ENCODE measurements around the gene ZNF513. TPM values are rescaled to one million over a fixed set of nuclear protein-coding genes. Genes with fewer than 3 reads are reported as not detected.
"Not testable (repeated sequence)": the region's sequence is repeated elsewhere in the genome, so short reads cannot be mapped to it uniquely, and the experiment has no call there.

The ZNF513 gene
- total RNA-seq, 1 donor from 2014 or later, result 10.0 TPM

DNA sequence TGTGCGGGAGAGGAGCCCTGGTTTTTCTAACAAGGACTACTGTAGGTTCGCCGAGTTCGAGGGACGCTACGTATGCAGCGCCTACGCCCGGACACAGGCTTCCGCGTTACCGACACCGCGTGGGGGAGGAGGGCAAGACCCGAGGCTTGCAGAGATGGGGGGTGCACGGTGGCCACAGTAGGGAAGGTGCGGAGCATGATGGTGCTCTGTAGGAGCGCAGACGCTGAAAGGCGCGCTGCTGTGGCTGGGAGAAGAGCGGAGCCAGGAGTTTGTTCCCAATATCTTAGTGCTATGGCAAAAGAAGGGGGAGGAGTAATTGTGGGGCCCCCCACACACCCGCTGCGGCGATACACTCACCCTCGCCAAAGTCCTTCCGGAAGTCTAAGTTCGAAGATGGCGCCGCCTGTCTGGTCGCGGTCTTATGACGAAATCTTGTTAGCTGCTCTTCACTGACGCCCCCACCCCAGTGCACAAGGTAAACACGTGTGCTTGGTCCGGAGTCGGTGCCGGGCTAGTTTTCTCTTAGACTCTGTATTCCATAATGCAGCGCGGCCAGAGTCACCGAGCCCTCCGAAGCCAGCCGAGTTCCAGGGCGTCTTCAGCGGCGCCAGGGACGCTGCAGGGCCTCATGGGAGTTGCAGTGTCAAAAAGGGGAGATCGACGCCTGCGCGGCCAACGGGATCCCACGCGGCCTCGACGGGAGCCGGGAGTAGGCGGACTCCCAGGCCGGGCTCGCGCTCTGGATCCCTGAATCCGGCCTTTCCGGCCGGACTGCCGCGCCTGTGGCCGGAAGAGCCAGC lies 24.0 kb downstream of the ZNF513 start, which contains the start of gene GTF3C2:
GTF3C2 (minus strand) TSS at position 383 of the 800 bp plus-strand sequence. CDS start 13,210 bp downstream, outside the sequence.
- DNase-seq (ENCODE audit: extremely low read depth, low read depth, low spot score), result peak; percentile 85

DNA sequence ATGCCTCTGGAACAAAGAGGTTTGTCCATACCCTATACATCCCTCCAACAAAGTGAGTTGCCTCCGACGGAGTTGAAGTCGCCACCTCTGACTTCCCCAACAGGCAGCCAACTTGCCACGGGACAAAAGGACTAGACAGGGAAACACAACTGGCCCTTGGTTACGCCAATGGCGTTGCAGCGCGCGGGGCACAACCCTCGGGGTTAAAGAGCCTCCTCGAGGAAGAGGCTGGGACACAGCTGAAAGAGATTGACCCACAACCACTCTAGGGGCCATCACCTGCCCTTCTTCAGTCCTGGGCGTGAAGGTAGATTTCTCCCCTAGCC lies 24.5 kb downstream of the ZNF513 start:
- DNase-seq (ENCODE audit: extremely low read depth, low read depth, low spot score), result no peak

DNA sequence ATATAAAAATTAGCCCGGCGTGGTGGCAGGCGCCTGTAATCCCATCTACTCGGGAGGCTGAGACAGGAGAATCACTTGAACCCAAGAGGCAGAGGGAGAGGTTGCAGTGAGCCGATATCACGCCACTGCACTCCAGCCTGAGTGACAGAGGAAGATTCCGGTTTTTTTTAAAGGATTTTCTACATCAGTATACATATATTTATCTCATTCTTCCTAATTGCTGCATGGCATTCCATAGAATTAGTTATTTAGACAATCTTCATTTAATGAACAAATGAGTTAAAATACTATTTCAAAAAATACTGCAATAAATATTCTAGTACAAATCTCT lies 26.0 kb downstream of the ZNF513 start:
- DNase-seq (ENCODE audit: extremely low read depth, low read depth, low spot score), result no peak

DNA sequence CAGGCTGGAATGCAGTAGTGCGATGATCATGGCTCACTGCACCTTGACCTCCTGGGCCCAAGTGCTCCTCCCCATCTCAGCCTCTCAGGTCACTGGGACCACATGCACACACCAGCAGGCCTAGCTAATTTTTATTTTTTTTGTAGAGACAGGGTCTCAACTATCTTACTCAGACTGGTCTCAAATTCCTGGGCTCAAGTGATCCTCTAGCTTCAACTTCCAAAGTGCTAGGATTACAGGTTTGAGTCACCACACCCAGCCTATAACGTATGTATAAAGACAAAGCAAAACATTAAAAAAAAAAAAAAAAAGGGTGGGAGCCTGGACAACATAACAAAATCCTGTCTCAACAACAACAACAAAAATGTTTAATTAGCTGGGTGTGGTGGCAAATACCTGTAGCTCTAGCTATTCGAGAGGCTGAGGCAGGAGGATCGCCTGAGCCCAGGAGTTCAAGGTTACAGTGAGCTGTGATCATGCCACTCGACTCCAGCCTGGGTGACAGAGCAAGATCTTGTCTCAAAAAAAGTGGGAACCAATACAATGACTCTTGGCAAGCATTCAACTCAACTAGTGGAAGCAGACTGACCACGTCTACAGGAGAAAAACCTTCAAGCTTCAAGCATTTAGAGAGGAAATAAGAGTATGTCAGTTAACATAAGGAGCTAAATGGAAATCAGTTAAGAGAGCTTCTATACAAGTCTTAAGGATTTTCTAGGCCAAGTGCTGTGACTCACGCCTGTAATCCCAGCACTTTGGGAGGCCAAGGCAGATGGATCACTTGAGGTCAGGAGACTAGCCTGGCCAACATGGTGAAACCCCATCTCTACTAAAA lies 26.6 kb downstream of the ZNF513 start:
- no peak for DNase-seq (ENCODE audit: extremely low read depth, low read depth, low spot score)

DNA sequence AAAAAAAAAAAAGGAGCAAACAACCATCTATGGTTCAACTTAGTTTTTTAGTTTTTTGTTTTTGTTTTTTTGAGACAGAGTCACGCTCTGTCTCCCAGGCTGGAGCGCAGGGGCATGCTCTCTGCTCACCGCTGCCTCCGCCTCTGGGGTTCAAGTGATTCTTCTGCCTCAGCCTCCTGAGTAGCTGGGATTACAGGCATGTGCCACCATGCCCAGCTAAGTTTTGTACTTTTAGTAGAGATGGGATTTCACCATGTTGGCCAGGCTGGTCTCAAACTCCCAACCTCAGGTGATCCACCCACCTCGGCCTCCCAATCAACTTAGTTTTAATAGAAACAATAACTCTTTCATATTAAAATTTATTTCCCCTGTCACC lies 27.2 kb downstream of the ZNF513 start:
- not testable (repeated sequence) for DNase-seq (ENCODE audit: extremely low read depth, low read depth, low spot score)

DNA sequence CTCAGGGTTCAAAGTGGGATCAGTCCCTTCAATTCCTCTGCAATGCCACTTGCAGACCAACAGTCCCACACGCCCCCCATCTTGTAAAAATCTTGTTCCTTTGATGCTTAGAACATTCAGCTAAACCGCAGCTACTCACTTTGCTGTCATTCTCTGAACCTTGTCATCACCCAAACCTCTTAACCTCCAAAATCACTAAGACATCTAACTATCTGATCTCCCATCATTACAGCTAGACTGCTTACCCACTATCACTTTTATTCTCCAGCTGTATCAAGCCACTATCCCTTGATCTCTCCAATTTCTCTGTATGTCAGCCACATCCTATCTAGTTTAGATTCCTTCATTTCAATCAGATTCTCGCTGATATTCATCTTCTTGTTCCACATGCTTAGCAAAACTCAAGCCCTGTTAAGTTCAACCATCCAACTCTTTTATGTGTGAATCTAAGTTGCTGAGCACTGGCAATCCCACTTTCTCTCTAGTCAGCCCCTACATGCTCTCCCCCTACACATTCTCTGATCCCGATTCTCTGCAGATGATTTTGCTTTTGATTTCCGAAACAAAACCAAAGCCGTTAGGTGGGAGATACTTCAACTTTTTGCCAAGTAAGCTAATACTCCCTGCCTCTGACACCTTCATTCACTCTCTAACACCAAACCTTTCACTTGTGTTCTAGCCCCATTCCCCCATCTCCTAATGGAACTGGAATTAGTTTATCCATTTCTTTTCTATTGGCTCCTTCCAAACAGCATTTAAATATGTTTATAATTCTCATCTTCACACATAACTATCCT lies 28.5 kb downstream of the ZNF513 start:
- no peak for DNase-seq (ENCODE audit: extremely low read depth, low read depth, low spot score)

DNA sequence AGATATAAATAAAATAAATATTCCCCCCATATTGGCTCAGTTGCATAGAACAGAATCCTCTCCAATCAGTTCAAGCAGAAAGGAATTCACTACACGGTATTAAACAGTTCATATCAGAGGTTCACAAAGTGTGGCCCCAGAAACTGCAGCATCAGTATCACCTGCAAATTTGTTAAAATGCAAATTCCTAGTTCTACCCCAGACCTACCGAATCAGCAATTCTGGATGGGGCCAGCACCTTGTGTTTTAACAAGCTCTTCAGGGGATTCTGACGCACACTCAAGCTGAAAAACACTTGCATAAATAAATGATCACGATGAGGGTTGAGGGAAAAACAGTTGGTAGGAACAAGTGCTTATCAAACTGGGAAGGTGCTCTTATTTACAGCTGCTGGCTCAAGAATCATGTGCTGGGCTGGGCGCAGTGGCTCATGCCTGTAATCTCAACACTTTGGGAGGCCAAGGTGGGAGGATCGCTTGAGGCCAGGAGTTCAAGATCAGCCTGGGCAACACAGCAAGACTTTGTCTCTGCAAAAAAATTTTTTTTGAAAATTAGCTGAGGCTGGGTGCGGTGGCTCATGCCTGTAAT lies 30.3 kb downstream of the ZNF513 start:
- DNase-seq (ENCODE audit: extremely low read depth, low read depth, low spot score), result no peak

DNA sequence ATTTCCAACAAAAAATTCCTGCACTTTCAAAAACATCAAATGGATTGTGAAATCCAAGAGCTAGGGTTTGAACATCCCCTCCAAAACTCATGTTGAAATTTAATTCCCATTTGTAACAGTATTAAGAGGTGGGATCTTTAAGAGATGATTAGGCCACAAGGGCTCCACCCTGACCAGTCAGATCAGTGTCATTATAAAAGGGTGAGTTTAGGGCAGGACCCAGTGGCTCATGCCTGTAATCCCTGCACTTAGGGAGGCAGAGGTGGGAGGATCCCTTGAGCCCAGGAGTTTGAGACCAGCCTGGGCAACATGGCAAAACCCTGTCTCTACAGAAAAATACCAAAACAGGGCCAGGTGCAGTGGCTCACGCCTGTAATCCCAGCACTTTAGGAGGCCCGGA lies 32.9 kb downstream of the ZNF513 start:
- no peak for DNase-seq (ENCODE audit: extremely low read depth, low read depth, low spot score)

DNA sequence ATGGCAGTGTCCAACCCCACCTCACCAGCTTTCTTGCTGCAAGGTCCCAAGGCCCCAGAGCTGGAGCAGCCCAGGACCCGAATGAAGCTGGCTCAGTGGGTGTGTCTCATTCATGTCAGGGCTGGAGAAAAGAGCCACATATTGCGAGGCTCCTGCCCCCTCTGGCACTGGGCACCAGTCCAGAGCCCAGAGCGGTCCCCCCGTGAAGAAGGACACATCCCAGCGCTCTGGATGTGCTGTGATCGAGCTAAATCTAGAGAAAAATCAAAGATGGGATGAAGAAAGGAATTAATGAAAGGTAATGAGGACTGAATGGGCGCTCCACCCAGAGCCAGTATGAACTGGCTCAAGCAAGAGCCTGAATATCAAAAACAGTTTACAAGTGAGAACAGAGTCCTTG lies 44.4 kb downstream of the ZNF513 start:
- no peak for DNase-seq (ENCODE audit: extremely low read depth, low read depth, low spot score)

DNA sequence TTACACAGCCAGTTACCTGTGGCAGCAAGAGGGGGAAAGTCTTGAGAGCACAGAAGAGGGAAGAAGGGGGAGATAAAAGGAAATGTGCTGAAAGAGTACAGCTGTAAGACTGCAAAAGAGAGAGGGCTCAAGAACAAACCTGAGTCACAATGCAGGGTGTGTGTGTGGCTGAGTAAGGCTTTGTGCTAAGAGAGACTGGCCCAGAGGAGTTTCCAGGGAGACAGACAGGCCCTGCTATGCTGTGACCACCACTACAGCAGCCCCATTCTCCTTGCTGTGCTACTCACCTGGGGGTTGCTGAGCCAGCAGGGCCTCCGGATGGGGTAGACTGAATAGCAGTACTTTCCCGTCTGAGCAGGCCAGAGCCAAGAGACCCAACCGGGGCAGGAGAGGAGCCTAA lies 45.2 kb downstream of the ZNF513 start:
- DNase-seq (ENCODE audit: extremely low read depth, low read depth, low spot score), result no peak

Other genes starting within 250 kb of the ZNF513 start
- 53.2 and 66.4 TPM in 2 replicates for gene PREB, start 246.1 kb downstream of the ZNF513 start, total RNA-seq
- not detected in 2 replicates for gene PRR30, start 241.3 kb downstream of the ZNF513 start, total RNA-seq
- gene TCF23, start 231.7 kb downstream of the ZNF513 start, total RNA-seq, result not detected in 2 replicates
- gene ATRAID, start 168.7 kb downstream of the ZNF513 start, total RNA-seq, result 106 and 748 TPM in 2 replicates
- 19.0 and 24.6 TPM in 2 replicates for gene SLC5A6, start 168.5 kb downstream of the ZNF513 start, total RNA-seq
- gene CAD, start 163.4 kb downstream of the ZNF513 start, total RNA-seq, result 41.1 and 56.5 TPM in 2 replicates
- 5.9 and 6.5 TPM in 2 replicates for gene SLC30A3, start 117.7 kb downstream of the ZNF513 start, total RNA-seq
- 0.47 TPM in 1 of 2 replicates, not detected in the other for gene DNAJC5G, start 105.3 kb downstream of the ZNF513 start, total RNA-seq
- 0.12 TPM in 1 of 2 replicates, not detected in the other for gene TRIM54, start 98.3 kb downstream of the ZNF513 start, total RNA-seq
- gene UCN, start 72.3 kb downstream of the ZNF513 start, total RNA-seq, result 1.4 TPM in 1 of 2 replicates, not detected in the other
- 103 and 117 TPM in 2 replicates for gene MPV17, start 57.6 kb downstream of the ZNF513 start, total RNA-seq
- gene GTF3C2, start 24.0 kb downstream of the ZNF513 start, total RNA-seq, result 41.4 and 43.8 TPM in 2 replicates
- gene EIF2B4, start 10.4 kb downstream of the ZNF513 start, total RNA-seq, result 44.4 and 53.2 TPM in 2 replicates
- gene SNX17, start 10.1 kb downstream of the ZNF513 start, total RNA-seq, result 86.8 and 108 TPM in 2 replicates
- gene PPM1G, start 28.9 kb upstream of the ZNF513 start, total RNA-seq, result 91.9 and 98.8 TPM in 2 replicates
- 117 and 130 TPM in 2 replicates for gene NRBP1, start 47.9 kb upstream of the ZNF513 start, total RNA-seq
- gene KRTCAP3, start 61.6 kb upstream of the ZNF513 start, total RNA-seq, result not detected in 2 replicates
- 13.9 and 26.8 TPM in 2 replicates for gene IFT172, start 109.0 kb upstream of the ZNF513 start, total RNA-seq
- 27.5 and 34.3 TPM in 2 replicates for gene FNDC4, start 114.5 kb upstream of the ZNF513 start, total RNA-seq
- gene GCKR, start 116.1 kb upstream of the ZNF513 start, total RNA-seq, result 0.88 and 1.8 TPM in 2 replicates
- 18.8 and 24.9 TPM in 2 replicates for gene ZNF512, start 202.3 kb upstream of the ZNF513 start, total RNA-seq
- gene CCDC121, start 248.3 kb upstream of the ZNF513 start, total RNA-seq, result 0.29 and 1.5 TPM in 2 replicates
- gene GPN1, start 248.3 kb upstream of the ZNF513 start, total RNA-seq, result 32.7 and 48.1 TPM in 2 replicates

All from glomerular endothelial cell (primary cell).